ENCODE results near the gene FAM9C. TPM values are rescaled to one million over a fixed set of nuclear protein-coding genes. Genes with fewer than 3 reads are reported as not detected.

FAM9C gene
- total RNA-seq, 2 experiments from 2014 or later, result not detected

- Histone ChIP-seq H3K4me3 (ENCODE audit: low read length) (no peak overlapping the region), H3K36me3 (ENCODE audit: insufficient read depth, low read length) (no peaks in the 10 kb centered on the region), H3K27ac (ENCODE audit: low read depth in 1 of 2, low read length in 2 of 2) (no peak overlapping the region), H3K4me1 (ENCODE audit: insufficient read depth, low read length) (peaks cover 27% of the 10 kb centered on the region), H3K9me3 (ENCODE audit: control insufficient read depth in 1 of 2, insufficient read depth in 1 of 2, low read length in 2 of 2) (no peaks in the 10 kb centered on the region), H3K27me3 (ENCODE audit: control insufficient read depth in 1 of 2, insufficient read depth in 2 of 2, low read length in 2 of 2) (no peaks in the 10 kb centered on the region)
- CTCF ChIA-PET, result interaction anchor here (1.0 kb wide), 1 partner anchor 16 kb away, joined by 4 read pairs; no protein-coding TSS in a partner anchor
- peak overlapping the region; percentile 56 for H3K27ac Mint-ChIP-seq
- intact Hi-C loops (cut with DNase I, micrococcal nuclease), result loop anchor here (5.0 kb wide), 3 partner anchors 36 to 56 kb away; partner anchors contain the start of gene TMSB4X (in 1 of the 2)
- no peak overlapping the region for H3K4me3 Mint-ChIP-seq
- H3K4me1 Mint-ChIP-seq (ENCODE audit: low read depth), result peaks cover 54% of the 10 kb centered on the region
- no peaks in the 10 kb centered on the region for H3K36me3 Mint-ChIP-seq (ENCODE audit: low read depth)
- TF ChIP-seq, protein P1, sequence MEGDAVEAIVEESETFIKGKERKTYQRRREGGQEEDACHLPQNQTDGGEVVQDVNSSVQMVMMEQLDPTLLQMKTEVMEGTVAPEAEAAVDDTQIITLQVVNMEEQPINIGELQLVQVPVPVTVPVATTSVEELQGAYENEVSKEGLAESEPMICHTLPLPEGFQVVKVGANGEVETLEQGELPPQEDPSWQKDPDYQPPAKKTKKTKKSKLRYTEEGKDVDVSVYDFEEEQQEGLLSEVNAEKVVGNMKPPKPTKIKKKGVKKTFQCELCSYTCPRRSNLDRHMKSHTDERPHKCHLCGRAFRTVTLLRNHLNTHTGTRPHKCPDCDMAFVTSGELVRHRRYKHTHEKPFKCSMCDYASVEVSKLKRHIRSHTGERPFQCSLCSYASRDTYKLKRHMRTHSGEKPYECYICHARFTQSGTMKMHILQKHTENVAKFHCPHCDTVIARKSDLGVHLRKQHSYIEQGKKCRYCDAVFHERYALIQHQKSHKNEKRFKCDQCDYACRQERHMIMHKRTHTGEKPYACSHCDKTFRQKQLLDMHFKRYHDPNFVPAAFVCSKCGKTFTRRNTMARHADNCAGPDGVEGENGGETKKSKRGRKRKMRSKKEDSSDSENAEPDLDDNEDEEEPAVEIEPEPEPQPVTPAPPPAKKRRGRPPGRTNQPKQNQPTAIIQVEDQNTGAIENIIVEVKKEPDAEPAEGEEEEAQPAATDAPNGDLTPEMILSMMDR (IDR thresholded peaks at IDR 0.05), result no peak
- no peaks in the 10 kb centered on the region for H3K9me3 Mint-ChIP-seq
- no peaks in the 10 kb centered on the region for H3K27me3 Mint-ChIP-seq
- POLR2A ChIA-PET, result interaction anchor here (0.9 to 11.6 kb wide), 3 partner anchors 18 to 58 kb away, joined by 3 to 184 read pairs (median 3); partner anchors contain the start of gene TMSB4X
- no peak for DNase-seq
- ATAC-seq (ENCODE audit: poor library complexity), result no peak
Measured at GRCh38 chrX:13033193-13033592, 11.2 kb downstream of the FAM9C start.

- no peaks in the 10 kb centered on the region for H3K27me3 Mint-ChIP-seq
- Histone ChIP-seq H3K4me3 (ENCODE audit: low read length) (no peak overlapping the region), H3K9me3 (ENCODE audit: control insufficient read depth in 1 of 2, insufficient read depth in 1 of 2, low read length in 2 of 2) (no peaks in the 10 kb centered on the region), H3K27ac (ENCODE audit: low read depth in 1 of 2, low read length in 2 of 2) (peak overlapping the region; percentile 42 to 58), H3K27me3 (ENCODE audit: control insufficient read depth in 1 of 2, insufficient read depth in 2 of 2, low read length in 2 of 2) (no peaks in the 10 kb centered on the region), H3K36me3 (ENCODE audit: insufficient read depth, low read length) (no peaks in the 10 kb centered on the region), H3K4me1 (ENCODE audit: insufficient read depth, low read length) (peaks cover 45% of the 10 kb centered on the region)
- H3K4me3 Mint-ChIP-seq, result peak overlapping the region; percentile 45
- peaks cover 79% of the 10 kb centered on the region for H3K4me1 Mint-ChIP-seq (ENCODE audit: low read depth)
- peak in 7 of 14 experiments; percentile 10 to 61 (median 30) for DNase-seq
- CTCF ChIA-PET, result interaction anchor here (1.4 to 2.0 kb wide), 3 partner anchors 13 to 83 kb away, joined by 8 to 13 read pairs (median 8); no protein-coding TSS in a partner anchor
- POLR2A ChIA-PET, result interaction anchor here (0.8 to 11.6 kb wide), 29 partner anchors 12 to 83 kb away, joined by 3 to 184 read pairs (median 7); partner anchors contain the start of genes FAM9C and TMSB4X
- H3K27ac Mint-ChIP-seq, result peak overlapping the region; percentile 98
- ATAC-seq (ENCODE audit: poor library complexity), result peak; percentile 64
- TF ChIP-seq, protein P1 (IDR thresholded peaks at IDR 0.05), result no peak
- H3K9me3 Mint-ChIP-seq, result no peaks in the 10 kb centered on the region
- H3K36me3 Mint-ChIP-seq (ENCODE audit: low read depth), result no peaks in the 10 kb centered on the region
- intact Hi-C loops (cut with DNase I, micrococcal nuclease), result loop anchor here (5.0 kb wide), 3 partner anchors 33 to 57 kb away; partner anchors contain the start of gene TMSB4X (in 1 of the 2)
Measured at GRCh38 chrX:13029887-13030771, 14.3 kb downstream of the FAM9C start.

DNA sequence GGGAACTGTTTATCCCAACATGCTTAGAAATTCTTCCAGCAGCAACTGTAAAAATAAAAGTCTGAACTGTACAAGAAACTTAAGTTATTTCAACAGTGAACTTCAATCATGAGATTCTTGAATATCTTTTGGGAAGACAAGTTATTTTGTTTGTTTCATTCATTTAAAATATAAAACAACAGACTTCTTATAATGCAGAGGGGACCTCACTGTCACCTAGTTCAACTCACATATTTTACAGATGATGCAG, 14.9 kb downstream of the FAM9C start:
- intact Hi-C loops (cut with DNase I, micrococcal nuclease), result no loop called here
- H3K27me3 Mint-ChIP-seq, result no peaks in the 10 kb centered on the region
- H3K4me3 Mint-ChIP-seq, result peak overlapping the region; percentile 70
- ATAC-seq (ENCODE audit: poor library complexity) (no peak), DNase-seq (no peak)
- Histone ChIP-seq H3K4me1 (ENCODE audit: insufficient read depth, low read length) (peaks cover 51% of the 10 kb centered on the region), H3K27ac (ENCODE audit: low read depth in 1 of 2, low read length in 2 of 2) (peak overlapping the region; percentile 19 to 52), H3K36me3 (ENCODE audit: insufficient read depth, low read length) (no peaks in the 10 kb centered on the region), H3K4me3 (ENCODE audit: low read length) (no peak overlapping the region), H3K9me3 (ENCODE audit: control insufficient read depth in 1 of 2, insufficient read depth in 1 of 2, low read length in 2 of 2) (no peaks in the 10 kb centered on the region), H3K27me3 (ENCODE audit: control insufficient read depth in 1 of 2, insufficient read depth in 2 of 2, low read length in 2 of 2) (no peaks in the 10 kb centered on the region)
- ChIA-PET CTCF (interaction anchor here (1.9 to 2.0 kb wide), 2 partner anchors 63 to 83 kb away, joined by 8 to 13 read pairs; no protein-coding TSS in a partner anchor), POLR2A (interaction anchor here (1.0 to 11.6 kb wide), 19 partner anchors 11 to 80 kb away, joined by 3 to 184 read pairs (median 10); partner anchors contain the start of genes FAM9C and TMSB4X)
- H3K9me3 Mint-ChIP-seq, result no peaks in the 10 kb centered on the region
- H3K36me3 Mint-ChIP-seq (ENCODE audit: low read depth), result no peaks in the 10 kb centered on the region
- H3K4me1 Mint-ChIP-seq (ENCODE audit: low read depth), result peaks cover 82% of the 10 kb centered on the region
- peak overlapping the region; percentile 98 for H3K27ac Mint-ChIP-seq
- TF ChIP-seq, protein P1 (IDR thresholded peaks at IDR 0.05), result no peak
